Hematopoietic multipotent progenitor cell treated with erythropoietin and hydrocortisone succinate and interleukin-3 and kit ligand, for 8 days (in vitro differentiated cells): ENCODE measurements around the gene CAPN11.

Source experiments
- DNase-seq: peaks from one replicate; pipeline ENCODE4 v3.0.0-alpha.2; 2015

The CAPN11 gene

GRCh38 chr6:44217332-44218143, 58.9 kb downstream of the CAPN11 start:
- no peak for DNase-seq

- DNase-seq = peak; percentile 55
Measured at GRCh38 chr6:44219053-44219814, 60.6 kb downstream of the CAPN11 start.

GRCh38 chr6:44219815-44220784, 61.5 kb downstream of the CAPN11 start:
- DNase-seq = no peak

GRCh38 chr6:44220913-44221290, 62.3 kb downstream of the CAPN11 start:
- no peak for DNase-seq

- peak; percentile 96 for DNase-seq
Measured at GRCh38 chr6:44221291-44221960, 62.8 kb downstream of the CAPN11 start.

- DNase-seq = no peak
Measured at GRCh38 chr6:44221961-44222335, 63.3 kb downstream of the CAPN11 start.

GRCh38 chr6:44222486-44223318, 64.1 kb downstream of the CAPN11 start:
- DNase-seq = no peak

GRCh38 chr6:44223319-44224028, 64.9 kb downstream of the CAPN11 start, which contains the start of gene SLC29A1:
Gene SLC29A1 (plus strand): TSS chr6:44223595. CDS start chr6:44227314, 3,719 bp downstream.
- DNase-seq = peak; percentile 80

- DNase-seq = peak; percentile 36
Measured at GRCh38 chr6:44224029-44224964, 65.7 kb downstream of the CAPN11 start.

- DNase-seq = no peak
Measured at GRCh38 chr6:44224965-44225305, 66.3 kb downstream of the CAPN11 start.

GRCh38 chr6:44225579-44226325, 67.1 kb downstream of the CAPN11 start:
- peak; percentile 97 for DNase-seq

GRCh38 chr6:44226368-44227147, 67.9 kb downstream of the CAPN11 start:
- DNase-seq = no peak

GRCh38 chr6:44227148-44227793, 68.7 kb downstream of the CAPN11 start:
- DNase-seq = peak; percentile 57

GRCh38 chr6:44228031-44228430, 69.4 kb downstream of the CAPN11 start:
- DNase-seq = no peak

GRCh38 chr6:44228433-44228832, 69.8 kb downstream of the CAPN11 start:
- DNase-seq = no peak

- DNase-seq = no peak
Measured at GRCh38 chr6:44228836-44229235, 70.2 kb downstream of the CAPN11 start.

- DNase-seq = no peak
Measured at GRCh38 chr6:44229376-44230033, 70.9 kb downstream of the CAPN11 start.
